Tibial nerve (tissue), 4 donors: Measurements from ENCODE around the gene SLC5A2. TPM values are rescaled to one million over a fixed set of nuclear protein-coding genes. Genes with fewer than 3 reads are reported as not detected.

Source experiments
- DNase-seq, 2 donors: peaks; one replicate each; pipeline ENCODE4 v3.0.0-alpha.2; 2019; ENCODE audit warnings: low spot score in 2 of 2
- H3K27ac ChIP-seq, 4 donors: fragments of 200-600 bp; sonication (generic) in 3 of 4; one replicate each; pipeline ENCODE4 v1.5.1; 2017 to 2019; ENCODE audit warnings: mild to moderate bottlenecking in 1 of 4
- H3K27me3 ChIP-seq, 2 donors: fragments of 200-600 bp; sonication (generic) in 1 of 2; one replicate each; pipeline versions ENCODE4 v1.5.1 to v1.6.0; 2017 to 2019
- H3K36me3 ChIP-seq, 3 donors: fragments of 200-600 bp; sonication (generic); one replicate each; pipeline ENCODE4 v1.5.1; 2018 to 2019
- H3K4me1 ChIP-seq, 4 donors: fragments of 200-600 bp; sonication (generic) in 3 of 4; one replicate each; pipeline ENCODE4 v1.5.1; 2017 to 2019
- H3K4me3 ChIP-seq, 4 donors: fragments of 200-600 bp; sonication (generic) in 3 of 4; one replicate each; pipeline ENCODE4 v1.5.1; 2017 to 2019; ENCODE audit warnings: mild to moderate bottlenecking in 1 of 4, moderate library complexity in 1 of 4
- H3K9me3 ChIP-seq, 4 donors: fragments of 200-600 bp; sonication (generic) in 3 of 4; one replicate each; pipeline ENCODE4 v1.5.1; 2017 to 2019
- EP300 ChIP-seq, 2 donors: sonication (generic); formaldehyde crosslinking; IDR thresholded peaks; one replicate each; pipeline ENCODE4 v1.6.1; 2017; ENCODE audit warnings: antibody characterized with exemption in 2 of 2, mild to moderate bottlenecking in 1 of 2
- POLR2A ChIP-seq, 2 donors: fragments of 450-650 bp; IDR thresholded peaks; one replicate each; pipeline ENCODE4 v1.6.1; 2017; ENCODE audit warnings: antibody characterized with exemption in 2 of 2, mild to moderate bottlenecking in 2 of 2, moderate library complexity in 2 of 2
- WGBS, 2 donors: methylation state at CpG; one replicate each; pipeline ENCODE4 v1.1.5; 2018; 5-methylcytosine and 5-hydroxymethylcytosine counted together
- total RNA-seq, 4 donors: library from RNA; depleted of rRNA; stranded (reverse); fragments of >200 nt; gene quantifications; one replicate each; pipeline ENCODE4 v1.1.0, GENCODE V29; 2016
- TF ChIP-seq, protein P1 (sequence below), 5 experiments: fragments of 200-600 bp in 3 of 5; fragments of 450-650 bp in 2 of 5; sonication (generic) in 3 of 5; IDR thresholded peaks; one replicate each; pipeline ENCODE4 v1.5.1; 2016 to 2019; ENCODE audit warnings: antibody characterized with exemption in 5 of 5, mild to moderate bottlenecking in 3 of 5, moderate library complexity in 2 of 5

SLC5A2 gene
- total RNA-seq, 4 donors from 2014 or later = not detected

DNA sequence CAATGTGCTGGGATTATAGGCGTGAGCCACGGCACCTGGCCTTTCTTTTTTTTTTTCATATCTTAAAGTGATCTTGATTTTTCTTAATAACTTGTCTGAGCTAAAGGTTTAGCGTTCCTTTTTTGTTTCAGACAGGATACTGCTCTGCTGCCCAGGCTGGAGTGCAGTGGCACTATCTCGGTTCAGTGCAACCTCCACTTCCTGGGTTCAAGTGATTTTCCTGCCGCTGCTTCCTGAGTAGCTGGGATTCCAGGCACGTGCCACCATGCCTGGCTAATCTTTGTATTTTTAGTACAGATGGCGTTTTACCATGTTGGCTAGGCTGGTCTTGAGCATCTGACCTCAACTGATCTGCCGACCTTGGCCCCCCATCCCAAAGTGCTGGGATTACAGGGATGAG lies 21.2 kb downstream of the SLC5A2 start:
- no peak for DNase-seq
- TF ChIP-seq EP300 (IDR thresholded peaks at IDR 0.05) = no peak
- TF ChIP-seq POLR2A (IDR thresholded peaks at IDR 0.05) = no peak
- TF ChIP-seq, protein P1, sequence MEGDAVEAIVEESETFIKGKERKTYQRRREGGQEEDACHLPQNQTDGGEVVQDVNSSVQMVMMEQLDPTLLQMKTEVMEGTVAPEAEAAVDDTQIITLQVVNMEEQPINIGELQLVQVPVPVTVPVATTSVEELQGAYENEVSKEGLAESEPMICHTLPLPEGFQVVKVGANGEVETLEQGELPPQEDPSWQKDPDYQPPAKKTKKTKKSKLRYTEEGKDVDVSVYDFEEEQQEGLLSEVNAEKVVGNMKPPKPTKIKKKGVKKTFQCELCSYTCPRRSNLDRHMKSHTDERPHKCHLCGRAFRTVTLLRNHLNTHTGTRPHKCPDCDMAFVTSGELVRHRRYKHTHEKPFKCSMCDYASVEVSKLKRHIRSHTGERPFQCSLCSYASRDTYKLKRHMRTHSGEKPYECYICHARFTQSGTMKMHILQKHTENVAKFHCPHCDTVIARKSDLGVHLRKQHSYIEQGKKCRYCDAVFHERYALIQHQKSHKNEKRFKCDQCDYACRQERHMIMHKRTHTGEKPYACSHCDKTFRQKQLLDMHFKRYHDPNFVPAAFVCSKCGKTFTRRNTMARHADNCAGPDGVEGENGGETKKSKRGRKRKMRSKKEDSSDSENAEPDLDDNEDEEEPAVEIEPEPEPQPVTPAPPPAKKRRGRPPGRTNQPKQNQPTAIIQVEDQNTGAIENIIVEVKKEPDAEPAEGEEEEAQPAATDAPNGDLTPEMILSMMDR (IDR thresholded peaks at IDR 0.05) = no peak
- H3K36me3 ChIP-seq = peaks cover 0 to 35% (median 0%) of the 10 kb centered on the region in 3 donors
- no peaks in the 10 kb centered on the region for H3K27me3 ChIP-seq
- no peaks in the 10 kb centered on the region for H3K9me3 ChIP-seq
- peaks cover 0 to 57% (median 14%) of the 10 kb centered on the region in 4 donors for H3K4me1 ChIP-seq
- WGBS, 2 donors = 68 to 77% methylated on average over 8 of the region's 8 CpGs
- H3K27ac ChIP-seq = no peak overlapping the region
- H3K4me3 ChIP-seq = no peak overlapping the region

DNA sequence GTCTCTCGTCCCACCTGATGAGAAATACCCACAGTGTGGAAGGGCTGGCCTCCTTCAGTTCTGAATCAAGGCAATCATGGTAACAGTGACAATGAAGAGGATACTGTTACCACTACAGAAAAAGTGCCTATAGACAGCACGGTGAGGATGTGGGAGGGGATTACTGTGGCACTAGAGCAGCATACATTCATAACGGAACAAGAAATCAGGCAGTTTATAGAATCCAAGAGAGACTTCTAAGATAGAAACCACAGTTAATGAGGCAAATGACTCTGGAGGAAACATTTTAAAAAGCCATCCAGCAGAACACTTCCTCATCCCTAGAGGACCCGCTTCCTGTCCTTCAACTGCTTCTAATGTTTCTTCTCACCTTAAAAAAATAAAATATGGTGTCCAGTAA lies 22.6 kb downstream of the SLC5A2 start:
- 66 to 69% methylated on average over 4 of the region's 4 CpGs for WGBS, 2 donors
- H3K27ac ChIP-seq = no peak overlapping the region
- H3K4me1 ChIP-seq = peaks cover 0 to 70% (median 23%) of the 10 kb centered on the region in 4 donors
- H3K4me3 ChIP-seq = no peak overlapping the region
- peaks cover 0 to 22% (median 0%) of the 10 kb centered on the region in 3 donors for H3K36me3 ChIP-seq
- DNase-seq = no peak
- H3K27me3 ChIP-seq = no peaks in the 10 kb centered on the region
- TF ChIP-seq EP300 (IDR thresholded peaks at IDR 0.05) (no peak), POLR2A (IDR thresholded peaks at IDR 0.05) (no peak)
- TF ChIP-seq, protein P1 (IDR thresholded peaks at IDR 0.05) = no peak
- no peaks in the 10 kb centered on the region for H3K9me3 ChIP-seq

DNA sequence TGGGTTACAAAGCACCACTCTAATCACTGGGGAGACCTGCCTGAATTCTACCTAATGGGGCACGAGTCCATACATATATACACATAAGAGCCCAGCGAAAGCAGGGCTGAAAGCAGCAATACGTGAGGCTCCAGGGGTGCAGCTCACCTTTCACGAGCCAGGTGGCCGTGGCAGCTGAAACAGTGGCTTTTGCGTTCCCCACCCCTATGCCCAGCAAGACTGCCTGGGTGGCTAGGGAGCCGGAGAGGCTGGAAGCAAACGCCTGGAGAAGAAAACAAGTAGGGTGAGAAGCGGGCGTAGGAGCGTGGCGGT lies 24.6 kb downstream of the SLC5A2 start:
- Histone ChIP-seq H3K27ac (peak overlapping the region; percentile 90 to 97 (median 96)), H3K27me3 (no peaks in the 10 kb centered on the region), H3K4me3 (peak overlapping the region; percentile 93 to 100 (median 98)), H3K36me3 (peaks cover 0 to 20% (median 0%) of the 10 kb centered on the region in 3 donors), H3K9me3 (no peaks in the 10 kb centered on the region), H3K4me1 (peaks cover 0 to 62% (median 23%) of the 10 kb centered on the region in 4 donors)
- DNase-seq = no peak
- TF ChIP-seq, protein P1 (IDR thresholded peaks at IDR 0.05) = no peak
- no peak for TF ChIP-seq POLR2A (IDR thresholded peaks at IDR 0.05)
- 1 to 2% methylated on average over 12 of the region's 12 CpGs for WGBS, 2 donors

DNA sequence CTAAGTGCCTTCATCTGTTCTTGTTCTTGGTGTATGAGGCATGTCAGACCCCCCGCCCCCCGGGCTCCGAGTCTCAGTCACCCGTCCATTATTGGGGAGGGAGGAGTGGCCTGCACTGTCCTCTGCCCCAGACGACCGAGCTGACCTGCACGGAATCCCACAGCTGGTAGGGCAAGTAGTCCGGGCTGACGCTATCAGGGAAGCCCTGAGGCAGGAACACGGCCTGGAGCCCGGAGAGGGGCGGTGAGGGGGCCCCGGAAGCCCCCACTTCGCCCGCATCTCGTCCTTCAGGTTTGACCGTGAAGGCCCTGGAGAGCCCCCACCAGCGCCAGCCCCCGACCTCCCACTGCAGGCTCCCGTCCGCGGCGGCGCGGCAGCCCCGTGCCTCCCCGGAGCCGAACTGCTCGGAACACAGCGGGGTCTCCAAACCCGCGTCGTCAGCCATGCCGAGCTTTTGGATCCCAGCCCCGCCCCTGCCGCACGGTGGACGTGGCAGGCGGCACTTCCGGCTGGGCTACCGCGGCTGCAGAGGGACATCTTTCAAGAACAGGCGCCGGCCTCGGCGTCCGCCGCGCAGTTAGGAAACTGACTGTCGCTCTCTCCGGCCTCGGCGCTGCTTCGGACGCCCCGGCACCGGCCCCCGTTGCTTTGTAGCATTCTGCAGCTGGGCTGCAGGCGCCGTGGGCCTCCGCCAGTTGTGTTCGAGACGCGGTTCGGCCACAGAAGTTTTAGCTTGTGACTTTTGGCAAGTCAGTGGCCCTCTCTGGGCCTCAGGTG lies 25.2 kb downstream of the SLC5A2 start, which contains the start of gene RUSF1:
RUSF1 (minus strand) TSS at position 463 of the 777 bp plus-strand sequence; CDS start at position 445, 18 bp downstream.
- H3K9me3 ChIP-seq = no peaks in the 10 kb centered on the region
- peak within 1 kb of the TSS; percentile 90 to 97 (median 96) for H3K27ac ChIP-seq
- H3K36me3 ChIP-seq = peaks cover 0 to 20% (median 0%) of the 10 kb centered on the region in 3 donors
- H3K4me1 ChIP-seq = peaks cover 0 to 57% (median 23%) of the 10 kb centered on the region in 4 donors
- TF ChIP-seq, protein P1 (IDR thresholded peaks at IDR 0.05) = peak in 2 of 5 experiments; percentile 11 to 43
- TF ChIP-seq EP300 (IDR thresholded peaks at IDR 0.05) (peak; percentile 80 to 98), POLR2A (IDR thresholded peaks at IDR 0.05) (peak; percentile 82 to 87)
- H3K4me3 ChIP-seq = peak within 1 kb of the TSS; percentile 93 to 100 (median 98)
- peak; percentile 85 to 90 for DNase-seq
- no peaks in the 10 kb centered on the region for H3K27me3 ChIP-seq
- WGBS, 2 donors = 0 to 1% methylated on average over 33 to 43 of the region's 65 CpGs

DNA sequence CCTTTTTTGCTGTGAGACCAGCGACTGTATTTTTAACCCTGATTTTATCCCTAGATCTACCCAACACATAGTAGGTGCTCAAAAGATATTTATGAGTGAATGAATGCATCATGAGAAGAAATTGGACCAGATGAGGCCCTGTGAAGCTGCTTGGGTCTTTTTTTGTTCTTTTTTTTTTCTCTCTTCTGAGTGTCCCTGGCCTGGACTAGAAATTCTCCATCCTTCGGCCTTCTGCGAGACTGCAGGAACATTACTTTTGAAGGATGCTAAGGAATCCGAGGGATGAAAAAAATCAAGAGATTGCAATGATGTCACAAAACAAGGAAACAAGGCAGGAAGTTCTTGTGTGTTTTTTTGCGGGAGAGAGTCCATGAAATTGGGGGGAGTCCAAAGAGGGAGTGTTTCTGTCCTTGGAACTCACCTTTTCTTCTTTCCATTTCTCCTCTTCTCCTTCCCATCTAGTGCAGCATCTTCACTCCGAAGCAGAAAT lies 25.8 kb downstream of the SLC5A2 start:
- peak overlapping the region; percentile 93 to 100 (median 98) for H3K4me3 ChIP-seq
- H3K9me3 ChIP-seq = no peaks in the 10 kb centered on the region
- 12% methylated on average over 6 of the region's 6 CpGs for WGBS, 2 donors
- peaks cover 0 to 20% (median 0%) of the 10 kb centered on the region in 3 donors for H3K36me3 ChIP-seq
- peaks cover 0 to 52% (median 23%) of the 10 kb centered on the region in 4 donors for H3K4me1 ChIP-seq
- no peaks in the 10 kb centered on the region for H3K27me3 ChIP-seq
- H3K27ac ChIP-seq = peak overlapping the region; percentile 90 to 97 (median 96)
- TF ChIP-seq EP300 (IDR thresholded peaks at IDR 0.05) (no peak), POLR2A (IDR thresholded peaks at IDR 0.05) (no peak)
- TF ChIP-seq, protein P1 (IDR thresholded peaks at IDR 0.05) = no peak
- no peak for DNase-seq
